Retinal pigment epithelial cell (primary cell): ENCODE results near the gene PCDH1.

Source experiments
- DNase-seq: peaks from one replicate; pipeline ENCODE4 v3.0.0-alpha.2; 2010; ENCODE audit warnings: low read depth
- H3K4me3 ChIP-seq: 2 replicates; pipeline ENCODE4 v1.5.1; 2011; ENCODE audit warnings: mild to moderate bottlenecking, low read length, control low read depth, moderate library complexity
- CTCF ChIP-seq: conservative IDR thresholded peaks from 2 replicates; pipeline ENCODE4 v1.5.1; 2011; ENCODE audit warnings: low read depth, low read length, control low read depth, inconsistent platforms

Gene PCDH1

GRCh38 chr5:141851195-141851874, 26.9 kb downstream of the PCDH1 start:
- no peak overlapping the region for H3K4me3 ChIP-seq
- TF ChIP-seq CTCF: no peak

GRCh38 chr5:141850786-141851185, 27.4 kb downstream of the PCDH1 start:
- peak overlapping the region; percentile 22 for H3K4me3 ChIP-seq
- no peak for TF ChIP-seq CTCF
- DNase-seq: no peak

More at GRCh38 chr5:141851195-141851874, 26.9 kb downstream of the PCDH1 start:
- no peak for DNase-seq

DNA sequence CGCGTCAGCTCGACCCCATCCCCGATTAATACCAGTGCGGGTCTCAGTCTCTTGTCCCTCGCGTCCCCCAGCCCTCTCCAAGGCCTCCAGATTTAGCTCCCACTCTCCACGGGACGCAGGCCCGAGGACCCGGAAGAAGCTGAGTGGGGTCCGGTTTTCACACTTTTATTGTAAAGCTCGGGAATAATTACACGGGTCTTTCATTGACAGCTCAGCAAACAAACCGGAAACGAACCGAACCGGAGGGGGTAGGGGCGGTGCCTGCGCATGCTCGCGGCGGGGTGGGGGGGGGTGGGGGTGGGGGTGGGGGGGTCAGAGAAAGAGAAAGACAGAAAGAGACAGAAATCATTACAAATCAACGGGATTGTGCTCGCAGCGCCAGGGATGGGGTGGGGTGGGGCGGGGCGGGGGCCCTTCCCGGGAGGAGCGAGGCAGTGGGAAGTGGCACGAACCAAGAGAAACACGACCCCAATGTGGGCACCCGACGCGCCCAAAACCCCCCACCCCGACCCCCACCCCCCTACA, 27.9 kb downstream of the PCDH1 start:
- H3K4me3 ChIP-seq: peak overlapping the region; percentile 70
- DNase-seq: no peak
- TF ChIP-seq CTCF: no peak

GRCh38 chr5:141849415-141850243, 28.6 kb downstream of the PCDH1 start:
- DNase-seq: peak; percentile 70
- peak overlapping the region; percentile 70 for H3K4me3 ChIP-seq
- TF ChIP-seq CTCF: no peak

GRCh38 chr5:141848744-141849414, 29.3 kb downstream of the PCDH1 start:
- H3K4me3 ChIP-seq: peak overlapping the region; percentile 70
- TF ChIP-seq CTCF: no peak
- DNase-seq: peak; percentile 66

DNA sequence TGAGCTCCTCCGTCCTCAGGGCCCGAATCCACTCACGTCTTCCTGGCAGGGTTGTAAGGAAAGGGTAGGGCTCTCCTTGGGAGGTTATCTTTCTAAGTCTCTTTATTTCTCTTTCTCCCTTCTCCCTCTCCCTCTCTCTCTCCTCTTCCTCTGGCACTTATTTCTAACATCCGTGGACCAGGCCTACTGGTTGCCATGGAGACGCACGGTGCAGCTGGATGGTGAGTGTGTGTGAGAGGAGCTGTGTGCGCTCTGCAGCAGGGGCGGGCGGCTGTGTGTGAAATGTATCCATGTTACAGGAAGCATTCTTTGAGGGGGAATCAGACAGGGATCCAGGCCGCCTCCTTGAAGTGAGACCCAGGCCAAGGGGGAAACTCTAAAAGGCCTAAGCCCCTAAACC, 32.2 kb downstream of the PCDH1 start:
- no peak for TF ChIP-seq CTCF
- no peak for DNase-seq
- no peak overlapping the region for H3K4me3 ChIP-seq
